GM12864 (cell line): ENCODE data around the gene RPGRIP1L.

Source experiments
- DNase-seq: peaks from one replicate; pipeline ENCODE4 v3.0.0-alpha.2; 2011; ENCODE audit warnings: low read depth
- H3K4me3 ChIP-seq: 2 replicates; pipeline ENCODE4 v1.5.1; 2011; ENCODE audit warnings: mild to moderate bottlenecking, low read depth, low read length, control low read depth
- TF ChIP-seq, protein P1 (sequence below): IDR thresholded peaks from 2 replicates; pipeline ENCODE4 v1.5.1; 2011; ENCODE audit warnings: low read depth, mild to moderate bottlenecking, moderate library complexity, low read length, control low read depth, inconsistent platforms; ENCODE audit errors: missing control alignments

Gene RPGRIP1L

DNA sequence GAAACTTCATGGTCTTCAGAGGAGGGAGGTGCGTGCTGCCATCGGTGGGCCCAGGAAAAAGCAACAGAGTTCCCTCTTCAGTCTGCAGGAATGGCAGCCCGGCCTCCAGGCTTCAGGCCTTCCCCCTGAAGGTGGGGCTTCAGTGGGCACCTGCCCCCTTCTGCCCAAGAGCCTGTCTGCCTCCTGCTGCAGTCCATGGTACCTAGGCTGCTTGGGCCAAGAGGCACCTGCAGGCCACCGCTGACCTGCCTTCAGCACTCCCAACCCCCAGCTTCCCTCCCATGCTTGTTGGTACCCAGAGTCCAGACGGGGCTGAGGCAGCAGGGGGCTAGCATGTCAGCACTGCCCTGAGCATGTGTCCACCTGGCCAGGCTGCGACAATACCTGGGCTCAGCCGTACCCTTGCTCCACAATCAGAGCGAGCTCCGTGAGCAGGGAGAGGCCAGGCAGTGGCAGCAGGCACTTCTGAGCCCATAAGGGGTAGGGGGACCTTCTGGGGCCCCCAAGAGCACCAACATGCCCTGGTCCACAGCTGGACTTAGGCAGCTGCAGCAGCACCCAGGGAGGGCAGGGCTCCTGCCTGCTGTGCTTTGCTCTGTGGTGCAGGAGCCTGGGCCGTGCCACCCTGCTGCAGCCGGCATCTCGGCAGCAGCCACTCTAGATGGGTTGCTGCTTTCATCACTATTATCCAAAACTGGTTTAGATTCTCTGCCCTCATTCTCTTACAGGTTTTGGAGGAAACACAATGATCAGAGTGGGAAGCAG, 123.4 kb downstream of the RPGRIP1L start:
- TF ChIP-seq, protein P1, sequence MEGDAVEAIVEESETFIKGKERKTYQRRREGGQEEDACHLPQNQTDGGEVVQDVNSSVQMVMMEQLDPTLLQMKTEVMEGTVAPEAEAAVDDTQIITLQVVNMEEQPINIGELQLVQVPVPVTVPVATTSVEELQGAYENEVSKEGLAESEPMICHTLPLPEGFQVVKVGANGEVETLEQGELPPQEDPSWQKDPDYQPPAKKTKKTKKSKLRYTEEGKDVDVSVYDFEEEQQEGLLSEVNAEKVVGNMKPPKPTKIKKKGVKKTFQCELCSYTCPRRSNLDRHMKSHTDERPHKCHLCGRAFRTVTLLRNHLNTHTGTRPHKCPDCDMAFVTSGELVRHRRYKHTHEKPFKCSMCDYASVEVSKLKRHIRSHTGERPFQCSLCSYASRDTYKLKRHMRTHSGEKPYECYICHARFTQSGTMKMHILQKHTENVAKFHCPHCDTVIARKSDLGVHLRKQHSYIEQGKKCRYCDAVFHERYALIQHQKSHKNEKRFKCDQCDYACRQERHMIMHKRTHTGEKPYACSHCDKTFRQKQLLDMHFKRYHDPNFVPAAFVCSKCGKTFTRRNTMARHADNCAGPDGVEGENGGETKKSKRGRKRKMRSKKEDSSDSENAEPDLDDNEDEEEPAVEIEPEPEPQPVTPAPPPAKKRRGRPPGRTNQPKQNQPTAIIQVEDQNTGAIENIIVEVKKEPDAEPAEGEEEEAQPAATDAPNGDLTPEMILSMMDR, result no peak
- no peak for DNase-seq
- H3K4me3 ChIP-seq, result no peak overlapping the region

DNA sequence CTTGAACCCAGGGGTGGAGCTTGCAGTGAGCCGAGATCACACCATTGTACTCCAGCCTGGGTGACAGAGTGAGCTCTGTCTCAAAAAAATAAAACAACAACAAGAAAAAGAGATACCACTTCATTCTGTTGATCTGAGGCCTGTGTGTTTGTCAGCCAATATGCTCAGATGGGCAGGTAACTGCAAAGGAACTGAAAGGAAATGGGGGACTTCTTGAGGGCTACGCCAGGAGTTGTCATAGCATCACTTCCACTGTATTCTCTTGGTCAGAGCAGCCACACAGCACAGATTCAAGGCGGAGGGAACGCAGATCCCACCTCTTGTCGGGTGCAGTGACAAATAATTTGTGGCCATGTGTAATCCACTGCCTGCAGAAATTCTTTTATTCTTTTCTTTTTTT, 126.8 kb downstream of the RPGRIP1L start:
- no peak overlapping the region for H3K4me3 ChIP-seq
- no peak for DNase-seq
- TF ChIP-seq, protein P1, result no peak

DNA sequence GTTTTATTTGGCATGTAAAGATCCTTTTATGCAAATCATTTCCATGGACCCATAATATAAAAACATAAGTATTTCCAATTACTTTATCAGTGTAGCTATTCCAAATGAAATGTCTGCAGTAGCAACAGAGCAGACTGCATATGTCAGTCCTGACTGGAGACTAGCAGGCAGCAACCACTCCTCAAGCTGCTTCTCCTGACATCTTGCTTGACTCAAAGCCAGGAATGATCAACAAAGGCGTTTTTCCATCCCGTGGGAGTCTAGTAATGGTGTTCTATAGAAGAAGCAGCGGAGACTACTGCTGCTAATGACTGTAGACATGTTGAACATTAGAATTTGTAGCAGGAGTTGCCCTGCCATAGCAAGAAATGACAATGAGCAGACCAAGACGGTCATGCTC, 127.4 kb downstream of the RPGRIP1L start:
- TF ChIP-seq, protein P1, result no peak
- no peak overlapping the region for H3K4me3 ChIP-seq
- no peak for DNase-seq

DNA sequence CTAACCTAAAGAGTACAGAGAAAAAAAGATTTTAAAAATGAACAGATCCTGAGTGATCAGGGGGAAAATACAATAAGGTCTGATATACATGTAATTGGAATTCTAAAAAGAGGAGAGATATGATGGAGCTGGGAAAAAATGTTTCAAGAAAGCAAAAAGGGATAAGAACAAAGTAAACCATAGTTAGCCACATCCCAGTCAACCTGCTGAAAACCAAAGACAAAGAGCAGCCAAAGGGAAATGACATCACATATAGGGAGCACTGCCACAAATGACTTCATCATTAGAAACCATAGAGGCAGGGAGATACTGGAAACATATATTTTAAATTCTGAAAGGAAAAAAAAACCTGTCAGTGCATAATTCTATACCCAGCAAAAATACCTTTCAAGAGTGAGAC, 131.9 kb downstream of the RPGRIP1L start:
- H3K4me3 ChIP-seq, result no peak overlapping the region
- DNase-seq, result no peak
- TF ChIP-seq, protein P1, result no peak

DNA sequence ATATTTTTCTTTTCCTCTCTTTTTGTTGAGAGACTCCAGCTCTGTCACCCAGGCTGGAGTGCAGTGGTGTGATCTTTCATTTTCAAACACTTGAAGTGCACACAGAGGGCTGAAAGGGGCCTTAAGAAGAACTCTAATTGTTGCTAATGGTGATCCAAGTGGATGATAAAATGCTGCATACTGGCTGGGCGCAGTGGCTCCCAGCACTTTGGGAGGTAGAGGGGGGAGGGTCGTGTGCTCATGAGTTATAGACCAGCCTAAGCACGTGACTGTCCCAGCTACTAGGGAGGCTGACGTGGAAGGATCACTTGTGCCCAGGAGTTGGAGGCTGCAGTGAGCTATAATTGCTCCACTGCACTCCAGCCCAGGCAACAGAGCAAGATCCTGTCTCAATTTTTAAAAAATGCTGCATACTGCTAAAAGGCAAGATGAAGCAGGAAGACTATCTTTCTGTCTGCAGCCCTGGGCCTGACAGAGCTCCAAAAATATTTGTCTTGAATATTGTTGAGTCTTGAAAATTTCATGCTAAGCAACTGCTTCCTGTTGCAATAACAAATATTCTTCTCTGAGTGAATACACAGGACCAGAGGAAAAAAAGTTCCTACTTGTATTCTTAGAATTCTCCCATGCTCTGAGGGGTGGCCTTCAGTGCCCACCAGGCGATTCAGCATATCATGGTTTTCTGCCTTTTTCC, 137.0 kb downstream of the RPGRIP1L start:
- TF ChIP-seq, protein P1, result no peak
- DNase-seq, result no peak
- H3K4me3 ChIP-seq, result no peak overlapping the region

DNA sequence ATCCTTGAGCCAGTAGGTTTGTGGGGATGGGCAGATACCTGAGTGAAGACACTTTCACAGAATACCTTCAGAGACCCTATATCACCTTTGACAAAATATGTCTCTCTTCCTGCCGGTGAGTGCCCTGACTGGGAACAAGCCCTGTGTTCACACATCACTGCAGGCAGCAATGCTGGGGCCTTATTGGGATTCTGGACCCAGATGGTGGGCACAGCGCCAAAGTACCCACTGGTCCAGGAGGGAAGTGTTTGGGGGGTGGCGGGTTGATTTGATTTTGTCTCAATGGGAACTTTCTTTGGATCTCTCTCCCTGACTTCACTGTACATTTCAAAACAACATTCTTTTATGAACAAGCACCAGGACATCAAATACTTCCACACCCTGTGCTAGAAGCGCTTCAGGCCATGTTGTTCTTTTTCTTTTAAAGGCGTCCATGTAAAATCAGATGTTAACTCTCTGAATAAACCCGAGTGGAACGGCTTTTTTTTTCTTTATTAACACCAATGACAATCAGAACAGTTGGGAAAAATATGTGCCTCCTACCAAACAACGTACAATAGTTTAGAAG, 138.3 kb downstream of the RPGRIP1L start:
- DNase-seq, result no peak
- H3K4me3 ChIP-seq, result no peak overlapping the region
- TF ChIP-seq, protein P1, result no peak
